ENCODE results near the gene GNAI2. TPM values are rescaled to one million over a fixed set of nuclear protein-coding genes. Genes with fewer than 3 reads are reported as not detected.

The GNAI2 gene
- polyA plus RNA-seq, 3 donors = 914 to 1,492 (median 1,165) TPM

DNA sequence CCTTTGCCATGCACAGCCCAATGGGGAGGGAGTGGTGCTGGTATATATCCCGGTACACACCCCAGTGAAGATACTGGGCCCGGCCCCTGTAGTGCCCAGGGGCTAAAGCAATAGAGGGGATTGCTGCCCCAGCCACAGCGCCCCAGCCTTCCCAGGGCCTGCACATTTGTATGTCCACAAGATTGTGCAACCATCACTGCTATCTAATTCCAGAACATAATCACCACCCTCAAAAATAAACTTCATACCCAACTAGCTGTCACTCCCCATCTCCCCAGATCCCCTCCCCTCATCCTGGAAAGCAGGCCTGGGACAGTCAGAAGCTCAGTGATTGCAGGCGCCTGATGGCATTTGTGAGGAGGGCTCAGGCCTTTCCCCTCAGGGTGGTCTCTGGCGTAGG is 13.5 kb downstream of the GNAI2 start:
- H3K27ac ChIP-seq (ENCODE audit: low read depth in 1 of 2, low read length in 2 of 2) = peak overlapping the region; percentile 98 to 100
- no peaks in the 10 kb centered on the region for H3K9me3 ChIP-seq (replicated peaks in 1 of 2; ENCODE audit: control insufficient read depth in 1 of 2, insufficient read depth in 1 of 2, low read length in 2 of 2)
- H3K4me2 ChIP-seq (replicated peaks; ENCODE audit: extremely low read depth, low read length, poor library complexity, severe bottlenecking) = no peak overlapping the region
- H2AFZ ChIP-seq (ENCODE audit: insufficient read depth, low read depth, low read length, poor library complexity, severe bottlenecking) = no peak overlapping the region
- Mint-ChIP-seq H3K36me3 (peaks cover 52 to 89% of the 10 kb centered on the region in 2 donors), H3K27me3 (ENCODE audit: low read depth in 3 of 3) (peaks cover 0 to 3% (median 0%) of the 10 kb centered on the region in 3 donors), H3K9me3 (peaks cover 0 to 2% (median 0%) of the 10 kb centered on the region in 7 donors), H3K27ac (peak overlapping the region in 4 of 7 donors; percentile 81 to 97 (median 93)), H3K4me3 (no peak overlapping the region), H3K4me1 (peaks cover 80% of the 10 kb centered on the region)
- no peak overlapping the region for H3K9ac ChIP-seq (ENCODE audit: insufficient read depth, low read length, poor library complexity, severe bottlenecking)
- H3K27me3 ChIP-seq (ENCODE audit: control insufficient read depth in 2 of 2, insufficient read depth in 2 of 2, low read length in 2 of 2) = no peaks in the 10 kb centered on the region
- no peak for DNase-seq
- TF ChIP-seq, protein P1, sequence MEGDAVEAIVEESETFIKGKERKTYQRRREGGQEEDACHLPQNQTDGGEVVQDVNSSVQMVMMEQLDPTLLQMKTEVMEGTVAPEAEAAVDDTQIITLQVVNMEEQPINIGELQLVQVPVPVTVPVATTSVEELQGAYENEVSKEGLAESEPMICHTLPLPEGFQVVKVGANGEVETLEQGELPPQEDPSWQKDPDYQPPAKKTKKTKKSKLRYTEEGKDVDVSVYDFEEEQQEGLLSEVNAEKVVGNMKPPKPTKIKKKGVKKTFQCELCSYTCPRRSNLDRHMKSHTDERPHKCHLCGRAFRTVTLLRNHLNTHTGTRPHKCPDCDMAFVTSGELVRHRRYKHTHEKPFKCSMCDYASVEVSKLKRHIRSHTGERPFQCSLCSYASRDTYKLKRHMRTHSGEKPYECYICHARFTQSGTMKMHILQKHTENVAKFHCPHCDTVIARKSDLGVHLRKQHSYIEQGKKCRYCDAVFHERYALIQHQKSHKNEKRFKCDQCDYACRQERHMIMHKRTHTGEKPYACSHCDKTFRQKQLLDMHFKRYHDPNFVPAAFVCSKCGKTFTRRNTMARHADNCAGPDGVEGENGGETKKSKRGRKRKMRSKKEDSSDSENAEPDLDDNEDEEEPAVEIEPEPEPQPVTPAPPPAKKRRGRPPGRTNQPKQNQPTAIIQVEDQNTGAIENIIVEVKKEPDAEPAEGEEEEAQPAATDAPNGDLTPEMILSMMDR (IDR thresholded peaks at IDR 0.05) = no peak
- peaks cover 100% of the 10 kb centered on the region for H4K20me1 ChIP-seq (ENCODE audit: insufficient read depth, low read length)
- peaks cover 87 to 90% of the 10 kb centered on the region in 2 donors for H3K4me1 ChIP-seq (ENCODE audit: control insufficient read depth in 1 of 2, insufficient read depth in 2 of 2, low read length in 2 of 2)
- H3K4me3 ChIP-seq (replicated peaks in 1 of 3; ENCODE audit: low read depth in 2 of 3, low read length in 3 of 3) = no peak overlapping the region
- 90% methylated on average over 2 of the region's 5 CpGs for WGBS (ENCODE audit: insufficient coverage)
- H3K36me3 ChIP-seq (replicated peaks in 1 of 2; ENCODE audit: control insufficient read depth in 1 of 2, insufficient read depth in 2 of 2, low read length in 2 of 2) = peaks cover 70 to 77% of the 10 kb centered on the region in 2 donors
- intact Hi-C loops (cut with micrococcal nuclease) = no loop called here
- peaks cover 100% of the 10 kb centered on the region for H3K79me2 ChIP-seq (ENCODE audit: insufficient read depth, low read length)

DNA sequence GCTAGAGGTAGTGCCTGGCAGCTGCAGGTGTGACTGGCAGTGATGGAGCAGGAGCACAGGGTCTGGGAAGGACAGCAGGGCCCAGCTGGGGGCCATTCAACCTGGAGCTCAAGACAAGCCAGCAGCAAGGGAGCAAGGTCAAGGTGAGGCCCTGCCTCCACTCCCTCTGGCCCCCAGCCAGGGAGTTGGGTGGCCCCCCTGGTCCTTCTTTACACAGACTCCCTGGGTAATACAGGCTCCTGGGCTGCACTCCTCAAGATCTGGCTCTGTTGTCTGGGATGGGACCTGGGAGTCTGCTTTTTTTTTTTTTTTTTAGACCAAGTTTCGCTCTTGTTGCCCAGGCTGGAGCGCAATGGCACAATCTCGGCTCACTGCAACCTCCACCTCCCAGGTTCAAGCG is 14.5 kb downstream of the GNAI2 start:
- H3K4me3 Mint-ChIP-seq = no peak overlapping the region

More for the DNA sequence above, 14.5 kb downstream of the GNAI2 start:
- peaks cover 100% of the 10 kb centered on the region for H3K79me2 ChIP-seq (ENCODE audit: insufficient read depth, low read length)
- no peak overlapping the region for H2AFZ ChIP-seq (ENCODE audit: insufficient read depth, low read depth, low read length, poor library complexity, severe bottlenecking)
- peak overlapping the region in 1 of 2 donors; percentile 100 for H3K27ac ChIP-seq (ENCODE audit: low read depth in 1 of 2, low read length in 2 of 2)
- no peak overlapping the region for H3K4me3 ChIP-seq (replicated peaks in 1 of 3; ENCODE audit: low read depth in 2 of 3, low read length in 3 of 3)
- no peaks in the 10 kb centered on the region for H3K9me3 ChIP-seq (replicated peaks in 1 of 2; ENCODE audit: control insufficient read depth in 1 of 2, insufficient read depth in 1 of 2, low read length in 2 of 2)
- intact Hi-C loops (cut with micrococcal nuclease) = no loop called here
- DNase-seq = no peak
- peaks cover 87 to 90% of the 10 kb centered on the region in 2 donors for H3K4me1 ChIP-seq (ENCODE audit: control insufficient read depth in 1 of 2, insufficient read depth in 2 of 2, low read length in 2 of 2)
- peaks cover 72 to 87% of the 10 kb centered on the region in 2 donors for H3K36me3 ChIP-seq (replicated peaks in 1 of 2; ENCODE audit: control insufficient read depth in 1 of 2, insufficient read depth in 2 of 2, low read length in 2 of 2)
- Mint-ChIP-seq H3K27me3 (ENCODE audit: low read depth in 3 of 3) (no peaks in the 10 kb centered on the region), H3K36me3 (peaks cover 57 to 89% of the 10 kb centered on the region in 2 donors), H3K9me3 (peaks cover 0 to 2% (median 0%) of the 10 kb centered on the region in 7 donors), H3K27ac (peak overlapping the region in 4 of 7 donors; percentile 28 to 97 (median 79)), H3K4me1 (peaks cover 78% of the 10 kb centered on the region)
- TF ChIP-seq, protein P1 (IDR thresholded peaks at IDR 0.05) = no peak
- no peaks in the 10 kb centered on the region for H3K27me3 ChIP-seq (ENCODE audit: control insufficient read depth in 2 of 2, insufficient read depth in 2 of 2, low read length in 2 of 2)
- H4K20me1 ChIP-seq (ENCODE audit: insufficient read depth, low read length) = peaks cover 100% of the 10 kb centered on the region
- no peak overlapping the region for H3K4me2 ChIP-seq (replicated peaks; ENCODE audit: extremely low read depth, low read length, poor library complexity, severe bottlenecking)
- H3K9ac ChIP-seq (ENCODE audit: insufficient read depth, low read length, poor library complexity, severe bottlenecking) = no peak overlapping the region
- WGBS (ENCODE audit: insufficient coverage) = no CpG with 5 or more reads among the region's 4 CpGs
